Loucy (cell line): ENCODE measurements around the gene URI1.

Experiments used
- H2AFZ ChIP-seq: fragments of 200-600 bp; sonication (generic); 2 replicates; pipeline ENCODE4 v1.6.0; 2016; ENCODE audit warnings: antibody characterized with exemption, mild to moderate bottlenecking, low read length, moderate library complexity
- H3F3A ChIP-seq: fragments of 200-600 bp; 2 replicates; pipeline ENCODE4 v1.6.0; 2016; ENCODE audit warnings: antibody characterized with exemption, low read depth, mild to moderate bottlenecking
- H3K27me3 ChIP-seq: fragments of 200-600 bp; sonication (generic); 2 replicates; pipeline ENCODE4 v1.6.1; 2014; ENCODE audit warnings: low read length, mild to moderate bottlenecking; ENCODE audit not compliant: insufficient read depth, poor library complexity, severe bottlenecking
- H3K36me3 ChIP-seq: fragments of 200-600 bp; sonication (generic); 2 replicates; pipeline ENCODE4 v1.6.1; 2016; ENCODE audit warnings: low read length; ENCODE audit not compliant: insufficient read depth
- H3K4me1 ChIP-seq: fragments of 200-600 bp; sonication (generic); 2 replicates; pipeline ENCODE4 v1.5.1; 2014; ENCODE audit warnings: low read length, mild to moderate bottlenecking; ENCODE audit not compliant: insufficient read depth, poor library complexity, severe bottlenecking
- H3K4me2 ChIP-seq: fragments of 200-600 bp; sonication (generic); 2 replicates; pipeline ENCODE4 v1.6.0; 2014; ENCODE audit warnings: antibody characterized with exemption, low read length, low read depth, mild to moderate bottlenecking; ENCODE audit not compliant: poor library complexity, severe bottlenecking
- H3K4me3 ChIP-seq: fragments of 200-600 bp; sonication (generic); 2 replicates; pipeline ENCODE4 v1.5.1; 2014; ENCODE audit warnings: low read length, mild to moderate bottlenecking, mixed read lengths; ENCODE audit not compliant: poor library complexity, severe bottlenecking
- H3K79me2 ChIP-seq: fragments of 200-600 bp; sonication (generic); 2 replicates; pipeline ENCODE4 v1.6.1; 2014; ENCODE audit warnings: low read length; ENCODE audit not compliant: insufficient read depth
- H3K9ac ChIP-seq: fragments of 200-600 bp; sonication (generic); 2 replicates; pipeline ENCODE4 v1.6.0; 2014; ENCODE audit warnings: mild to moderate bottlenecking, low read depth, low read length, moderate library complexity; ENCODE audit not compliant: poor library complexity, severe bottlenecking
- H3K9me2 ChIP-seq: fragments of 200-600 bp; sonication (generic); replicated peaks from 2 replicates; pipeline ENCODE4 v1.6.1; 2016; ENCODE audit warnings: low read depth, low read length, mixed read lengths
- H3K9me3 ChIP-seq: fragments of 200-600 bp; sonication (generic); 2 replicates; pipeline ENCODE4 v1.6.1; 2014; ENCODE audit warnings: mild to moderate bottlenecking, antibody characterized with exemption, low read length, low read depth; ENCODE audit not compliant: insufficient read depth
- H4K20me1 ChIP-seq: fragments of 200-600 bp; sonication (generic); 2 replicates; pipeline ENCODE4 v1.6.0; 2014; ENCODE audit warnings: antibody characterized with exemption, low read length, mild to moderate bottlenecking; ENCODE audit not compliant: insufficient read depth, poor library complexity, severe bottlenecking
- EZH2phosphoT487 ChIP-seq: fragments of 200-600 bp; IDR thresholded peaks from 2 replicates; pipeline ENCODE4 v1.6.1; 2018; ENCODE audit warnings: antibody characterized with exemption, mild to moderate bottlenecking, moderate library complexity, borderline replicate concordance
- TF ChIP-seq, protein P1 (sequence below): fragments of 200-600 bp; sonication (generic); conservative IDR thresholded peaks from 2 replicates; pipeline ENCODE4 v1.5.1; 2014; ENCODE audit warnings: mild to moderate bottlenecking, antibody characterized with exemption, low read length

URI1 gene

DNA sequence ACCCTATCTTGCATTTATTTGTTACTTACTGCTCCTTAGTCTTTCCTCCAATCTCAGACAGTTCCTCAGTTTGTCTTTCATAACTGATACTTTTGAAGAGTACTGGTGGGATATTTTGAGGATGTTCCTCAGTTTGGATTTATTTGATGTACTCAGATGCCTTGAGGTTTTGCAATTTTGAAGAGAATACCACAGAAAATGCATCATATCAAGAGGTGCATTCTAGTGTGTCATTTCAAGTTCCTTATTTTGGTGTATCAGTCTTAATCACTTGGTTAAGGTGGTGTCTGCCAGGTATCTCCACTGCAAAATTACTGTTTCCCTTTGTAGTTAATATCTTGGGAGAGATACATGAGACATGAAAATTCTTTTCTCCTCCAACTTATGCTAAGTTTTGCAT, 75.1 kb downstream of the URI1 start:
- Histone ChIP-seq H3K9me3 (no peaks in the 10 kb centered on the region), H3K4me3 (no peak overlapping the region), H3K9me2 (no peaks in the 10 kb centered on the region), H3K9ac (no peak overlapping the region), H3K79me2 (no peaks in the 10 kb centered on the region), H3K4me2 (no peak overlapping the region), H4K20me1 (no peaks in the 10 kb centered on the region), H2AFZ (no peak overlapping the region), H3K27me3 (no peaks in the 10 kb centered on the region), H3K36me3 (peaks cover 37% of the 10 kb centered on the region), H3F3A (no peaks in the 10 kb centered on the region), H3K4me1 (no peaks in the 10 kb centered on the region)
- TF ChIP-seq EZH2phosphoT487, result no peak
- TF ChIP-seq, protein P1, sequence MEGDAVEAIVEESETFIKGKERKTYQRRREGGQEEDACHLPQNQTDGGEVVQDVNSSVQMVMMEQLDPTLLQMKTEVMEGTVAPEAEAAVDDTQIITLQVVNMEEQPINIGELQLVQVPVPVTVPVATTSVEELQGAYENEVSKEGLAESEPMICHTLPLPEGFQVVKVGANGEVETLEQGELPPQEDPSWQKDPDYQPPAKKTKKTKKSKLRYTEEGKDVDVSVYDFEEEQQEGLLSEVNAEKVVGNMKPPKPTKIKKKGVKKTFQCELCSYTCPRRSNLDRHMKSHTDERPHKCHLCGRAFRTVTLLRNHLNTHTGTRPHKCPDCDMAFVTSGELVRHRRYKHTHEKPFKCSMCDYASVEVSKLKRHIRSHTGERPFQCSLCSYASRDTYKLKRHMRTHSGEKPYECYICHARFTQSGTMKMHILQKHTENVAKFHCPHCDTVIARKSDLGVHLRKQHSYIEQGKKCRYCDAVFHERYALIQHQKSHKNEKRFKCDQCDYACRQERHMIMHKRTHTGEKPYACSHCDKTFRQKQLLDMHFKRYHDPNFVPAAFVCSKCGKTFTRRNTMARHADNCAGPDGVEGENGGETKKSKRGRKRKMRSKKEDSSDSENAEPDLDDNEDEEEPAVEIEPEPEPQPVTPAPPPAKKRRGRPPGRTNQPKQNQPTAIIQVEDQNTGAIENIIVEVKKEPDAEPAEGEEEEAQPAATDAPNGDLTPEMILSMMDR, result no peak

DNA sequence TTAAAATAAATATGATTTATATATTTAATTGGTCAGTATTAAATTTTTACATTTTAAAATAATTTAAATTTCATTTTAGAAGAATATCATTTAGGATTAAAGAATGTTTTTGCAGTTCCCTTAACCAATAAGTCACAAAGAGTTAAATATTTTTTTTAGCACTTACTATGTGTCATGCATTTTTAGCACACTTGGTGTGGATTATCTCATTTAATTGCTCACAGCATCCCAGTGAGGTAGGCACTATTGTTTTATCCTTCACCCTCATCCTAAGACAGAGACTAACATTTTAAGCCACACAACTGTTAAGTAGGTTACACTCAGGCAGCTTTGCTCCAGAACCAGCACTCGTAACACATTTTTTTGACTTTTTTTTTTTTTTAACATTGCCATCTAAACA, 78.2 kb downstream of the URI1 start:
- H3K27me3 ChIP-seq, result no peaks in the 10 kb centered on the region
- no peaks in the 10 kb centered on the region for H3F3A ChIP-seq
- TF ChIP-seq, protein P1, result no peak
- no peak for TF ChIP-seq EZH2phosphoT487
- H3K9ac ChIP-seq, result no peak overlapping the region
- no peak overlapping the region for H3K4me2 ChIP-seq
- 0 out of 2 replicates have a peak, but pooled peaks cover 5% of the 10 kb centered on the region for H3K9me3 ChIP-seq
- H3K4me1 ChIP-seq, result no peaks in the 10 kb centered on the region
- H4K20me1 ChIP-seq, result no peaks in the 10 kb centered on the region
- no peaks in the 10 kb centered on the region for H3K9me2 ChIP-seq
- H2AFZ ChIP-seq, result no peak overlapping the region
- H3K79me2 ChIP-seq, result no peaks in the 10 kb centered on the region
- H3K4me3 ChIP-seq, result no peak overlapping the region
- H3K36me3 ChIP-seq, result peaks cover 9% of the 10 kb centered on the region; the same call in 1 of the 2 replicates

DNA sequence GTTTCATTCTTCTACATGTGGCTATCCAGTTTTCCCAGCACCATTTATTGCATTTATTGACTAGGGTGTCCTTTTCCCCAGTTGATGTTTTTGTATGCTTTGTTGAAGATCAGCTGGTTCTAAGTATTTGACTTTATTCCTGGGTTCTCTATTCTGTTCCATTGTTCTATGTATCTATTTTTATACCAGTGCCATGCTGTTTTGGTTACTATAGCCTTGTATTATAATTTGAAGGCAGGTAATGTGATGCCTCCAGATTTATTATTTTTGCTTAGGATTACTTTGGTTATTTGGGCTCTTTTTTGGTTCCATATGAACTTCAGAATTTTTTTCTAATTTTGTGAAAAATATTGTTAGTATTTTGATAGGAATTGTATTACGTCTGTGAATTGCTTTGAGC, 80.6 kb downstream of the URI1 start:
- Histone ChIP-seq H3K4me2 (no peak overlapping the region), H3K4me1 (peaks cover under 1% of the 10 kb centered on the region), H3K9me2 (no peaks in the 10 kb centered on the region), H3K4me3 (no peak overlapping the region), H3K9ac (no peak overlapping the region), H3K9me3 (0 out of 2 replicates have a peak, but pooled peaks cover 5% of the 10 kb centered on the region), H2AFZ (no peak overlapping the region), H3F3A (no peaks in the 10 kb centered on the region), H3K79me2 (no peaks in the 10 kb centered on the region), H3K36me3 (no peaks in the 10 kb centered on the region), H3K27me3 (no peaks in the 10 kb centered on the region), H4K20me1 (no peaks in the 10 kb centered on the region)
- no peak for TF ChIP-seq EZH2phosphoT487
- TF ChIP-seq, protein P1, result no peak
